ENCODE measurements around the gene CASKIN1.

The CASKIN1 gene

DNA sequence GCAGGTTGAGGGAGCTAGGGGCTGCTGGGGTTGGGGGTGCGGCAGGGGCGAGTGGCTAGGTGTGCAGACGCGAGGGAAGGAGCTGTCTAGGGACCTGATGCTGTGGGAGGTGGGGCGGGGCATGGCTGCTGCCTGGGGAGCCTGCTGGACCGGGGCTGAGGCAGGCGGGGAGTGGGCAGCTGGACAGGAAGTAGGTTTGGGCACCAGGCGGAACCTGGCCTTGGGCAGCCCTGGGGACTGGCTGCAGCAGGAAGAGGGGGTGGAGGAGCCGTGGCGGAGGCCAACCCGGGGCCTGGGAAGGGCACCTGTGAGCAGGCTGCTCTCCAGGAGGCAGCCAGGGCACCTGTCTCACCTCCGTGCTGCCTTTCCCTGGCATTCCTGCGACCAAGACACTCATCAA lies 34.0 kb upstream of the CASKIN1 start:
- Histone ChIP-seq H3K4me2 (ENCODE audit: low read depth, low read length, poor library complexity, severe bottlenecking) (no peak overlapping the region), H3K9me3 (ENCODE audit: insufficient read depth, low read depth, low read length) (no peaks in the 10 kb centered on the region), H3F3A (ENCODE audit: low read depth) (no peaks in the 10 kb centered on the region), H3K27me3 (ENCODE audit: insufficient read depth, low read length, poor library complexity, severe bottlenecking) (no peaks in the 10 kb centered on the region), H3K36me3 (ENCODE audit: insufficient read depth, low read length) (no peaks in the 10 kb centered on the region; the same call in 1 of the 2 replicates), H3K4me1 (ENCODE audit: insufficient read depth, low read length, poor library complexity, severe bottlenecking) (no peaks in the 10 kb centered on the region), H3K9me2 (replicated peaks; ENCODE audit: low read depth, low read length) (no peaks in the 10 kb centered on the region), H3K4me3 (ENCODE audit: low read length, poor library complexity, severe bottlenecking) (no peak overlapping the region), H2AFZ (ENCODE audit: low read length) (no peak overlapping the region), H3K79me2 (ENCODE audit: insufficient read depth, low read length) (peaks cover 21% of the 10 kb centered on the region; the same call in 1 of the 2 replicates), H4K20me1 (ENCODE audit: insufficient read depth, low read length, poor library complexity, severe bottlenecking) (no peaks in the 10 kb centered on the region), H3K9ac (ENCODE audit: low read depth, low read length, poor library complexity, severe bottlenecking) (no peak overlapping the region)
- TF ChIP-seq, protein P1, sequence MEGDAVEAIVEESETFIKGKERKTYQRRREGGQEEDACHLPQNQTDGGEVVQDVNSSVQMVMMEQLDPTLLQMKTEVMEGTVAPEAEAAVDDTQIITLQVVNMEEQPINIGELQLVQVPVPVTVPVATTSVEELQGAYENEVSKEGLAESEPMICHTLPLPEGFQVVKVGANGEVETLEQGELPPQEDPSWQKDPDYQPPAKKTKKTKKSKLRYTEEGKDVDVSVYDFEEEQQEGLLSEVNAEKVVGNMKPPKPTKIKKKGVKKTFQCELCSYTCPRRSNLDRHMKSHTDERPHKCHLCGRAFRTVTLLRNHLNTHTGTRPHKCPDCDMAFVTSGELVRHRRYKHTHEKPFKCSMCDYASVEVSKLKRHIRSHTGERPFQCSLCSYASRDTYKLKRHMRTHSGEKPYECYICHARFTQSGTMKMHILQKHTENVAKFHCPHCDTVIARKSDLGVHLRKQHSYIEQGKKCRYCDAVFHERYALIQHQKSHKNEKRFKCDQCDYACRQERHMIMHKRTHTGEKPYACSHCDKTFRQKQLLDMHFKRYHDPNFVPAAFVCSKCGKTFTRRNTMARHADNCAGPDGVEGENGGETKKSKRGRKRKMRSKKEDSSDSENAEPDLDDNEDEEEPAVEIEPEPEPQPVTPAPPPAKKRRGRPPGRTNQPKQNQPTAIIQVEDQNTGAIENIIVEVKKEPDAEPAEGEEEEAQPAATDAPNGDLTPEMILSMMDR (conservative IDR thresholded peaks at IDR 0.05; ENCODE audit: low read length) = no peak
- TF ChIP-seq EZH2phosphoT487 (IDR thresholded peaks at IDR 0.05; ENCODE audit: borderline replicate concordance) = no peak

DNA sequence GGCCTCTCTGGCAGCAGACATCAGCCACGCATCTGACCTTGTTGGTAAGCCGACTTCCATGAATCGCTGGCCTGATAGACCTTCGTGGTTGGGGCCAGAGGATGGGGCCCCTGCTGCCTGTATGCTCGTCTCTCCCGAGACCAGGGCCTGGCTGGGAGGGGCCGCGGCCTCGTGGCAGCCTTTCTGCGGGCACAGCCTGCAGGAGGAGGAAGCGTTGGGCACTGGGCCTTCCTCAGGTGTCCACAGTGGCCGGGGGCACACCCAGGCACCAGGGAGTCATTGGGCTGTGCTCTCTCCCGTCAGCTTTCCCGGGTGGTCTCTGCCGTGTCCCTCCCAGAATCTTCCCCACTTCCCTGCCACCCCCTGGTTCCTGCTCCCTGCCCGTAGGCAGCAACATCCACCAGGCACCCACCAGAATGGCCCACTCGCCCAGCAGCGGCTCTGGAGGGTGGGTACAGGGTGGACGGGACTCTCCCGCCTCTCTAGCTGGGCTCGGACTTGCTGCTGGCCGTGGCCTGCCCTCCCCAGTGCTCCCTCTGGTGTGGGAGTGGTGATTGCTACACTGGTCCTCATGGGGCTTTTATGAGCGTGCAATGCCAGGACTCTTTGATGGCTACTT lies 33.3 kb upstream of the CASKIN1 start:
- Histone ChIP-seq H3K79me2 (ENCODE audit: insufficient read depth, low read length) (peaks cover 27% of the 10 kb centered on the region; the same call in 1 of the 2 replicates), H3K9me3 (ENCODE audit: insufficient read depth, low read depth, low read length) (no peaks in the 10 kb centered on the region), H3K4me2 (ENCODE audit: low read depth, low read length, poor library complexity, severe bottlenecking) (no peak overlapping the region), H3K36me3 (ENCODE audit: insufficient read depth, low read length) (no peaks in the 10 kb centered on the region; the same call in 1 of the 2 replicates), H3K9ac (ENCODE audit: low read depth, low read length, poor library complexity, severe bottlenecking) (no peak overlapping the region), H3K4me1 (ENCODE audit: insufficient read depth, low read length, poor library complexity, severe bottlenecking) (no peaks in the 10 kb centered on the region), H4K20me1 (ENCODE audit: insufficient read depth, low read length, poor library complexity, severe bottlenecking) (no peaks in the 10 kb centered on the region), H3F3A (ENCODE audit: low read depth) (no peaks in the 10 kb centered on the region), H3K4me3 (ENCODE audit: low read length, poor library complexity, severe bottlenecking) (no peak overlapping the region), H2AFZ (ENCODE audit: low read length) (no peak overlapping the region), H3K9me2 (replicated peaks; ENCODE audit: low read depth, low read length) (no peaks in the 10 kb centered on the region), H3K27me3 (ENCODE audit: insufficient read depth, low read length, poor library complexity, severe bottlenecking) (no peaks in the 10 kb centered on the region)
- no peak for TF ChIP-seq EZH2phosphoT487 (IDR thresholded peaks at IDR 0.05; ENCODE audit: borderline replicate concordance)
- TF ChIP-seq, protein P1 (conservative IDR thresholded peaks at IDR 0.05; ENCODE audit: low read length) = no peak

DNA sequence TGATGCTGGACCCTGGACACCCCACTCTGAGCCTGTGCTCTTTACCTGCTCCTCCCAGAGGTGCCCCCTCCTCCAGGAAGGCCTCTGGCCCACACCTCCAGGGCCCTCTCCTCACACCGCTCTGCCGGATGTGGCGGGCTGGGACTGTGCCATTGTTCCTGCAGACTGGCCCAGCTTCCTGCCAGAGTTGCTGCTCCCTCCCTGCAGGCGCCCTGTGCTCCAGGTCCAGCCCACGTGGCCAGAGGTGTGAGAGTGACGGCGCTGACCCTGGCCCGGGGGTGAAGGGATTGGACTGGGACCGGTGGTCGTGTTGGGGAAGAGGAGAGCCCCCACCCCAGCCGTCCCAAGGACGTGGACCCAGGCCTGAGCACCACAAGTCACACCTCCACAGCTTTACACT lies 32.7 kb upstream of the CASKIN1 start:
- TF ChIP-seq EZH2phosphoT487 (IDR thresholded peaks at IDR 0.05; ENCODE audit: borderline replicate concordance) = no peak
- TF ChIP-seq, protein P1 (conservative IDR thresholded peaks at IDR 0.05; ENCODE audit: low read length) = no peak
- Histone ChIP-seq H4K20me1 (ENCODE audit: insufficient read depth, low read length, poor library complexity, severe bottlenecking) (peaks cover 2% of the 10 kb centered on the region), H3K4me3 (ENCODE audit: low read length, poor library complexity, severe bottlenecking) (no peak overlapping the region), H3K9me3 (ENCODE audit: insufficient read depth, low read depth, low read length) (no peaks in the 10 kb centered on the region), H3K36me3 (ENCODE audit: insufficient read depth, low read length) (no peaks in the 10 kb centered on the region; the same call in 1 of the 2 replicates), H3K9ac (ENCODE audit: low read depth, low read length, poor library complexity, severe bottlenecking) (no peak overlapping the region), H3K27me3 (ENCODE audit: insufficient read depth, low read length, poor library complexity, severe bottlenecking) (no peaks in the 10 kb centered on the region), H3K79me2 (ENCODE audit: insufficient read depth, low read length) (peaks cover 34% of the 10 kb centered on the region), H3K9me2 (replicated peaks; ENCODE audit: low read depth, low read length) (no peaks in the 10 kb centered on the region), H2AFZ (ENCODE audit: low read length) (no peak overlapping the region), H3K4me2 (ENCODE audit: low read depth, low read length, poor library complexity, severe bottlenecking) (no peak overlapping the region), H3F3A (ENCODE audit: low read depth) (no peaks in the 10 kb centered on the region), H3K4me1 (ENCODE audit: insufficient read depth, low read length, poor library complexity, severe bottlenecking) (no peaks in the 10 kb centered on the region)
